ENCODE measurements around the gene DLG5. TPM values are rescaled to one million over a fixed set of nuclear protein-coding genes. Genes with fewer than 3 reads are reported as not detected.

DLG5 gene
- polyA plus RNA-seq, 4 donors: 38.2 to 42.0 (median 40.2) TPM

Other genes with a start within 250 kb of the DLG5 start
- gene POLR3A, start 102.8 kb upstream of the DLG5 start, polyA plus RNA-seq (ENCODE audit: insufficient read length in 4 of 4): 10 to 100 TPM; 16.1 to 19.7 (median 17.9) TPM
- 1,000 to 10,000 TPM; 3,094 to 3,415 (median 3,126) TPM for gene RPS24, start 107.1 kb upstream of the DLG5 start, polyA plus RNA-seq (ENCODE audit: insufficient read length in 4 of 4)

Measured in right renal pelvis (tissue), 4 donors.